CD4-positive, alpha-beta memory T cell (primary cell): ENCODE results near the gene ST6GALNAC3. TPM values are rescaled to one million over a fixed set of nuclear protein-coding genes. Genes with fewer than 3 reads are reported as not detected.

ENCODE experiments used
- CTCF ChIA-PET: fragments of 350-600 bp; sonication (Branson Sonifier 250); formaldehyde crosslinking; loops from one replicate; lab custom pipeline; 2021; ENCODE audit warnings: inconsistent platforms; ENCODE audit not compliant: partially characterized antibody; lab: Charles Lee
- POLR2A ChIA-PET: fragments of 350-600 bp; sonication (Branson Sonifier 250); formaldehyde crosslinking; loops from one replicate; lab custom pipeline; 2021; ENCODE audit not compliant: partially characterized antibody; lab: Charles Lee
- DNase-seq, 5 donors: peaks; one replicate each; pipeline versions ENCODE4 v3.0.0 to v3.0.0-alpha.2; 2020 to 2022; ENCODE audit warnings: mixed read lengths in 1 of 5
- H3K27ac ChIP-seq: one replicate; pipeline ENCODE4 v1.7.0; 2013; ENCODE audit warnings: low read depth, low read length
- H3K27me3 ChIP-seq: 2 replicates; pipeline ENCODE4 v1.7.0; 2013; ENCODE audit warnings: mild to moderate bottlenecking, low read length, moderate library complexity; ENCODE audit not compliant: insufficient read depth
- H3K36me3 ChIP-seq: 2 replicates; pipeline ENCODE4 v1.7.0; 2013; ENCODE audit warnings: mild to moderate bottlenecking, low read length, moderate library complexity; ENCODE audit not compliant: insufficient read depth
- H3K4me1 ChIP-seq: 2 replicates; pipeline ENCODE4 v1.7.0; 2013; ENCODE audit warnings: mild to moderate bottlenecking, low read length, moderate library complexity; ENCODE audit not compliant: insufficient read depth
- H3K4me3 ChIP-seq, 2 donors: one replicate each; pipeline ENCODE4 v1.7.0; 2013; ENCODE audit warnings: low read length in 2 of 2, mild to moderate bottlenecking in 1 of 2
- H3K9me3 ChIP-seq, 2 donors: one replicate each; pipeline ENCODE4 v1.7.0; 2013; ENCODE audit warnings: low read length in 2 of 2, control low read depth in 1 of 2; ENCODE audit not compliant: control insufficient read depth in 1 of 2
- H3K27ac Mint-ChIP-seq, 7 donors: one replicate each; pipeline ENCODE4 v1.8.0; 2020 to 2021; ENCODE audit warnings: mixed read lengths in 7 of 7, mild to moderate bottlenecking in 6 of 7, inconsistent platforms in 3 of 7, moderate library complexity in 3 of 7
- H3K27me3 Mint-ChIP-seq, 2 donors: one replicate each; pipeline ENCODE4 v1.8.0; 2020 to 2021; ENCODE audit warnings: mixed read lengths in 2 of 2
- H3K36me3 Mint-ChIP-seq, 2 donors: one replicate each; pipeline ENCODE4 v1.8.0; 2020 to 2021; ENCODE audit warnings: mixed read lengths in 2 of 2, inconsistent platforms in 1 of 2, mild to moderate bottlenecking in 1 of 2
- H3K4me1 Mint-ChIP-seq, 4 donors: one replicate each; pipeline ENCODE4 v1.8.0; 2020 to 2021; ENCODE audit warnings: mixed read lengths in 4 of 4, mild to moderate bottlenecking in 1 of 4
- H3K4me3 Mint-ChIP-seq, 8 donors: one replicate each; pipeline ENCODE4 v1.8.0; 2020 to 2021; ENCODE audit warnings: mixed read lengths in 8 of 8, mild to moderate bottlenecking in 7 of 8, moderate library complexity in 6 of 8, inconsistent platforms in 3 of 8
- H3K9me3 Mint-ChIP-seq, 8 donors: one replicate each; pipeline ENCODE4 v1.8.0; 2020 to 2021; ENCODE audit warnings: mixed read lengths in 8 of 8, mild to moderate bottlenecking in 5 of 8, inconsistent platforms in 3 of 8, moderate library complexity in 1 of 8
- intact Hi-C: fragments of 100-400 bp; cut with micrococcal nuclease; formaldehyde crosslinking; loops from one replicate; pipeline ENCODE4 v1.15.1; 2023
- polyA plus RNA-seq, 2 donors: library from polyadenylated mRNA; unstranded; fragments of 300-500 nt; fragmentation: Illumina TruSeq; gene quantifications; one replicate each; pipeline ENCODE4 v1.2.3, GENCODE V29; 2021
- total RNA-seq, 2 experiments: library from RNA; stranded (reverse); gene quantifications; one replicate each; pipeline ENCODE4 v1.2.3, GENCODE V29; 2021

Gene ST6GALNAC3
- total and polyA plus RNA-seq, 4 experiments from 2014 or later, result 0.47 to 1.2 (median 1.1) TPM; not detected in 1

DNA sequence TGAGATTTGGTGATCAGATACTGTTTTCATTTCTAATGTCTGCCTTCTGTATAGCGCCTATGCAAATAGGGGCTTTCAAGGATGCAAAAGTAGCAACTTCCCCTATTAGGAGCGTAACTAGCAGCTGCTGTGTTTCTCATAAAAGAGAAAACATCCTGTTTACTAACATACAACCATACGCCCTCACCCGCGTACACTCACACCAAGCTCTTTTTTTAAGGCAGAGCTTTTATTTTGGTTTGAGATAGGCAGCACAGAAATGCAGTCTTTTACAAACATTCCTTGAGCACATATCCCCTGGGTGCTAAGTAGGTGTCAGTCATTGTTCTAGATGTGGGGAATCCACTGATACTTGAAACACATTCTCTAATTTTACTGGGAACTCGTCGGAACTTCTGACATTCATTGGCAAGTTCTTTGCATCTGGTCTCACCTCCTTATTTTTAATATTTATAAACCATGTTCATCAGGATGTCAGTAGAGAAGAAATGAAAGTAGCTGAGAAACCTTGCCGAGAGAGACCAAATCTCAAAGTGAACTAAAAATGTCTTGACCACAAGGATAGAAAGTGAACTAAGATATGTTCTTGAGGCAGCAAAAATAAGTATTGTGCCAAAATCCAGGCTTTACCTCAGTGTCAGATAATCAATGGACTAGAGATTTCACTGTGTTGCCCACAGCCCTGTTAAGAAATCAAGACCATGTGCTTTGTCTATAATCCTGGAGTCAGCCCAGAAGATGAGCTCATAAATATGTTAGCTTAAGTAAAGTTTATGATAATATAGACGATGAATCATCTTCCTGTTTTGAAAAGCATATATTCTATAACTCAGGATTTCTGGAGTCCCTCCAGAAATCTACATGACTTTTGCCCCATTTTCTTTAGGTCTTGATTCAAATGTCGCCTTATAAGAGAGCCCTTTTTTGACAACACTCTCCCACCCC, 350.9 kb downstream of the ST6GALNAC3 start:
- ChIA-PET CTCF (interaction anchor here (1.9 kb wide), 1 partner anchor 10 kb away, joined by 5 read pairs; no protein-coding TSS in a partner anchor), POLR2A (no interaction called here)
- Histone ChIP-seq H3K4me1 (no peaks in the 10 kb centered on the region), H3K9me3 (no peaks in the 10 kb centered on the region), H3K36me3 (no peaks in the 10 kb centered on the region), H3K4me3 (no peak overlapping the region), H3K27ac (no peak overlapping the region), H3K27me3 (no peaks in the 10 kb centered on the region)
- DNase-seq, result no peak
- no peaks in the 10 kb centered on the region for H3K36me3 Mint-ChIP-seq
- no peak overlapping the region for H3K4me3 Mint-ChIP-seq
- no peaks in the 10 kb centered on the region for H3K27me3 Mint-ChIP-seq
- intact Hi-C loops, result no loop called here
- no peaks in the 10 kb centered on the region for H3K4me1 Mint-ChIP-seq
- H3K27ac Mint-ChIP-seq, result no peak overlapping the region
- peaks cover 0 to 2% (median 0%) of the 10 kb centered on the region in 8 donors for H3K9me3 Mint-ChIP-seq

- Mint-ChIP-seq H3K4me3 (no peak overlapping the region), H3K9me3 (peaks cover 0 to 2% (median 0%) of the 10 kb centered on the region in 8 donors), H3K27ac (no peak overlapping the region), H3K4me1 (no peaks in the 10 kb centered on the region), H3K36me3 (no peaks in the 10 kb centered on the region), H3K27me3 (no peaks in the 10 kb centered on the region)
- Histone ChIP-seq H3K36me3 (no peaks in the 10 kb centered on the region), H3K27ac (no peak overlapping the region), H3K4me1 (no peaks in the 10 kb centered on the region), H3K27me3 (no peaks in the 10 kb centered on the region), H3K9me3 (no peaks in the 10 kb centered on the region), H3K4me3 (no peak overlapping the region)
- POLR2A ChIA-PET, result no interaction called here
- intact Hi-C loops, result no loop called here
- DNase-seq, result no peak
- CTCF ChIA-PET, result no interaction called here
Observed at GRCh38 chr1:76426606-76427005, 352.1 kb downstream of the ST6GALNAC3 start.

DNA sequence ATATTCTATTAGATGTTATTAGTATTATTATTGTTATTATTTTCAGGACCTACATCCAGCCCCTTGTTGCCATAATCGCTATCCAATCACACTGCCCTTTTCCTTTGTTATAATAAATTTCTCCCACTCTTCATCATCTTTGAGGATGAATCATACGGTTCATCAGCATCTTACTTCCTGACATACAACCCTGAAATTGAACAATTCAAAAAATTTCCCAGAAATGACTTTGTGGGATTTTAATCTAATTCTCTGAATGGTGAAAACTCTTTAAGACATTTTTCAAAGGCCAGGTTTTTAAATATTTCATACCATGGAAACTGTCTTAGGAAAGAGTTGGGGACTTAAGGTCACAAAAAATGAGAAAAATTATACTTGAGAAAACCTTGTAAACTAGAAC, 353.5 kb downstream of the ST6GALNAC3 start:
- Mint-ChIP-seq H3K4me3 (no peak overlapping the region), H3K4me1 (no peaks in the 10 kb centered on the region), H3K36me3 (no peaks in the 10 kb centered on the region), H3K27me3 (no peaks in the 10 kb centered on the region), H3K27ac (peak overlapping the region in 1 of 7 donors; percentile 3), H3K9me3 (peaks cover 0 to 2% (median 0%) of the 10 kb centered on the region in 8 donors)
- no peaks in the 10 kb centered on the region for H3K36me3 ChIP-seq
- H3K4me3 ChIP-seq, result no peak overlapping the region
- no peaks in the 10 kb centered on the region for H3K27me3 ChIP-seq
- ChIA-PET POLR2A (no interaction called here), CTCF (no interaction called here)
- no peak for DNase-seq
- no peaks in the 10 kb centered on the region for H3K9me3 ChIP-seq
- H3K27ac ChIP-seq, result no peak overlapping the region
- H3K4me1 ChIP-seq, result no peaks in the 10 kb centered on the region
- intact Hi-C loops, result no loop called here

DNA sequence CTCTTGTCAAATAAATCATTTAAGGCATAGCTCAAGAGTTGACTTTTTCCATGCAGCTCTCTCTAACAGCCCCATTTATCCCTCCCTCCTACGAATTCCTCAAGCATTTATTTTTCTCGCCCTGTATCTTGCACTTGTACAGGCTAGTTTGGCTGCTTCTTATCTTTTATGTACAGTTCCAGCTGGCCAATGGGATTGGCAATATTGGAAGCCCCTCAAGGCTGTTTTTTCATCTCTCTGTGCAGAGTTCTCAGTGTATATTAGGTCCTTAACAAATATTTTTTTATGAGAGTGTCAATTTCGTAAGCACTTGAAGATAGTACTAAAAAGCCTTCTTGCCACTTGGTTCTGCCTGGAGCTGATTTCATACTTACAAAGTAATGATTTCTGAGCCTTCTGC, 356.0 kb downstream of the ST6GALNAC3 start:
- Mint-ChIP-seq H3K36me3 (no peaks in the 10 kb centered on the region), H3K27me3 (no peaks in the 10 kb centered on the region), H3K27ac (no peak overlapping the region), H3K4me1 (no peaks in the 10 kb centered on the region), H3K4me3 (no peak overlapping the region), H3K9me3 (peaks cover 0 to 2% (median 0%) of the 10 kb centered on the region in 8 donors)
- Histone ChIP-seq H3K4me1 (no peaks in the 10 kb centered on the region), H3K9me3 (no peaks in the 10 kb centered on the region), H3K4me3 (no peak overlapping the region), H3K36me3 (no peaks in the 10 kb centered on the region), H3K27me3 (no peaks in the 10 kb centered on the region), H3K27ac (no peak overlapping the region)
- no peak for DNase-seq
- ChIA-PET POLR2A (no interaction called here), CTCF (no interaction called here)
- intact Hi-C loops, result no loop called here

DNA sequence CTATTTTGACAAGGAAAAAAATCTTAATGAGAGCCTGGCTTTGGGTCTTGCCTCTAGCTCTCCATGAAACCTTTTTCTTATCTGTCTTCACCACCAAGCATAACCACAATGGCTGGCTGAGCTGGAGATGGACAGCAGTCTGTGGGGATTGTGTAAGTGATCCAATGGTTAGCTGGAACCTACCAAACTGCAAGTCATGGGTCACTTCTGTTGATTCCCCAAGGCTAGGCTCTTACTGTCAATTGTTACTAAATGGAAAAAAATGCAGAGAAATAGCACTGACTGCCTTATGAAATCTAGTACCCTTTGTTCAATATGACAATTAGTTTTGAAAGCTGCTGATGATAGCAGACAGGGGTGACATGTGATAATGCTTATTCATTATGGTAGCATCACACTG, 359.0 kb downstream of the ST6GALNAC3 start:
- H3K36me3 ChIP-seq, result no peaks in the 10 kb centered on the region
- Mint-ChIP-seq H3K4me1 (no peaks in the 10 kb centered on the region), H3K27ac (no peak overlapping the region), H3K36me3 (peaks cover 0 to 1% of the 10 kb centered on the region in 2 donors), H3K27me3 (peaks cover 0 to under 1% of the 10 kb centered on the region in 2 donors), H3K4me3 (no peak overlapping the region), H3K9me3 (peaks cover 0 to 1% (median 0%) of the 10 kb centered on the region in 8 donors)
- POLR2A ChIA-PET, result no interaction called here
- no peak for DNase-seq
- H3K27ac ChIP-seq, result no peak overlapping the region
- CTCF ChIA-PET, result no interaction called here
- intact Hi-C loops, result no loop called here
- no peak overlapping the region for H3K4me3 ChIP-seq
- no peaks in the 10 kb centered on the region for H3K9me3 ChIP-seq
- H3K27me3 ChIP-seq, result no peaks in the 10 kb centered on the region
- H3K4me1 ChIP-seq, result no peaks in the 10 kb centered on the region

- Mint-ChIP-seq H3K36me3 (peaks cover 0 to 3% of the 10 kb centered on the region in 2 donors), H3K9me3 (peaks cover 0 to 9% (median 0%) of the 10 kb centered on the region in 8 donors), H3K4me1 (no peaks in the 10 kb centered on the region), H3K27ac (no peak overlapping the region), H3K27me3 (peaks cover 0 to 1% of the 10 kb centered on the region in 2 donors), H3K4me3 (no peak overlapping the region)
- intact Hi-C loops, result no loop called here
- ChIA-PET CTCF (no interaction called here), POLR2A (no interaction called here)
- Histone ChIP-seq H3K4me3 (no peak overlapping the region), H3K27ac (no peak overlapping the region), H3K27me3 (no peaks in the 10 kb centered on the region), H3K9me3 (no peaks in the 10 kb centered on the region), H3K36me3 (no peaks in the 10 kb centered on the region), H3K4me1 (no peaks in the 10 kb centered on the region)
- no peak for DNase-seq
Observed at GRCh38 chr1:76443217-76443616, 368.7 kb downstream of the ST6GALNAC3 start.

DNA sequence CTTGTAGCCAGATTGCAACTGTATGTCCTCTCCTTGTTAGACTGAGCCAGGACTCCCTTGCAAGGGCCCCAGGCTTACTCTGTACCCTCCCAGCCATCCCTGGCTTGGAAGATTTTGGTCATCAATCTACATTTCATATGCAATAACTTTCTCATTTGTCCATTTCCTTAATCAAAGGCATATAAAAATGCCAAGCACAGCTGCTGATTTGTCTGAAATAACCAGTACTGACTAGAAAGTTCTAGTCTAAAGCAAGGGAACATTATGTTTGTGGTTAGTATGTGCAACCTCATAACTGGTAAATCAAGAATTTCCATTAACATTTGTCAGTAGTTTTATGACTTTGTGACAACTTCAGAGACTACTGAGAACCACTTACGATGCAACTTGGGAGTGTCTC, 370.2 kb downstream of the ST6GALNAC3 start:
- DNase-seq, result no peak
- Mint-ChIP-seq H3K27ac (no peak overlapping the region), H3K4me1 (no peaks in the 10 kb centered on the region), H3K27me3 (no peaks in the 10 kb centered on the region), H3K4me3 (no peak overlapping the region), H3K9me3 (peaks cover 0 to 17% (median 2%) of the 10 kb centered on the region in 8 donors), H3K36me3 (no peaks in the 10 kb centered on the region)
- no peaks in the 10 kb centered on the region for H3K36me3 ChIP-seq
- H3K9me3 ChIP-seq, result no peaks in the 10 kb centered on the region
- intact Hi-C loops, result no loop called here
- no peaks in the 10 kb centered on the region for H3K4me1 ChIP-seq
- no peak overlapping the region for H3K4me3 ChIP-seq
- ChIA-PET CTCF (no interaction called here), POLR2A (no interaction called here)
- no peak overlapping the region for H3K27ac ChIP-seq
- no peaks in the 10 kb centered on the region for H3K27me3 ChIP-seq
